ENCODE measurements around the gene EIF4E3. TPM values are rescaled to one million over a fixed set of nuclear protein-coding genes. Genes with fewer than 3 reads are reported as not detected.

The EIF4E3 gene
- total and polyA plus RNA-seq, 9 donors: 4.2 to 10.4 (median 8.1) TPM

DNA sequence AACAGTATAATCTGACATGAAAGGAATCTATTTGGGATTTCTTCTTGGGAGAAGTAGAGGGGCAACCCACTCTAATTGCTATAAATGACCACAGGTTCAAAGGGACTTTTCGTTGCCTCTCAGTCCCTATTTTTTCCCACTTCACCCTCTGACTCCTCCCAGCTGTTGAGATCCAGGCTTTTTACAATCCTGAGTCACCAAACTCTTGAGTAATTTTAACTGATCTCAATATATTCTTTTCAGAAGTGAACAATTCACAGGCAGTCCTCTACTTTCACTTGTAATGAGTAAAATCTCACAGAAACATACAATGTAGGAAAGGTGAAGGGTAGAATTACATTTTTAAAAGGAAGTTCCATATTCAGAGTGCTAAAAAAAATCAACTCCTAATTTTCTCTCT is 44.6 kb downstream of the EIF4E3 start:
- WGBS (ENCODE audit: insufficient coverage): no CpG with 5 or more reads among the region's 1 CpG
- no peaks in the 10 kb centered on the region for H3K4me1 ChIP-seq (ENCODE audit: control insufficient read depth, insufficient read depth, low read length)
- no peak overlapping the region for H3K4me3 ChIP-seq (ENCODE audit: low read length)
- no peaks in the 10 kb centered on the region for H3K9me3 ChIP-seq (replicated peaks; ENCODE audit: control insufficient read depth, low read depth, low read length)
- H3K36me3 ChIP-seq (ENCODE audit: control insufficient read depth, insufficient read depth, low read length): no peaks in the 10 kb centered on the region
- no peak for DNase-seq
- no peaks in the 10 kb centered on the region for H3K27me3 ChIP-seq (ENCODE audit: control insufficient read depth, insufficient read depth, low read length)
- H3K27ac ChIP-seq (ENCODE audit: low read length): no peak overlapping the region

DNA sequence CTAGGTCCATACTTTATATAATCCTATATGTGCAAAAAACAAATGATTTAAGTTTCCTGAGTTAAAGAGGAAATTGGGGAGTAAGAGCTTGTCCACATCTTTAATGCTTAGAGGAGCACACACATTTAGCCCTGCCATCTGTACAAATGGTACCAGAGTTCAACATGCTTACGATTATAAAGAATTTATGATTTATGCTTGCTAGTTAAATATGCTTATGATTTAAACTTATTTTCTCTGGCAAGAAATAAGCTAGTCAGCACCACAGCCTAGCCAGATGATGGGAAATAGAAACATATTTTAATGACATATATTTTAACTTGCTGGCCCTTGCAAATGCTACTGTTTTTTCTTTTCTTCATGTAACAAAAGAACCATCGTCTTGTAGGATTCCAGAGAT is 48.3 kb downstream of the EIF4E3 start:
- WGBS (ENCODE audit: insufficient coverage): no CpG with 5 or more reads among the region's 2 CpGs
- H3K4me1 ChIP-seq (ENCODE audit: control insufficient read depth, insufficient read depth, low read length): no peaks in the 10 kb centered on the region
- no peak overlapping the region for H3K27ac ChIP-seq (ENCODE audit: low read length)

DNA sequence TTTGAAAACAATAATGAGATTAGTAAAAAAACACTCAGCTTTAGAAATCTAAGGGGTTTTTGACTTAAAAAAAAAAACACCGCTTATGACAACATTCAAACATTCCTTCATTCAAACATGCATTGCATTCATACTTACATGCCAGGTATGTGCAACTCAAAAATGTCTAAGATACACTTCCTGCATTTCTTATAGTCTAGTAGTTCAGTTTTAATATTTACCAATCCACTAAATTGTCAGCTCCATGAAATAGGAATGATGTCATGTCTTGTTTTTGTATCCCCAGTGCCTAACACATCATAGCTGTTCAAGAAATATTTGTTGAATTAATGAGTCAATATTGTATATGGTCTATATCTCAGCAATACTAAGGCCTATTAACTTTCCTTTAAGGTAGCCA is 51.7 kb downstream of the EIF4E3 start:
- Histone ChIP-seq H3K27ac (ENCODE audit: low read length) (no peak overlapping the region), H3K9me3 (replicated peaks; ENCODE audit: control insufficient read depth, low read depth, low read length) (no peaks in the 10 kb centered on the region), H3K4me3 (ENCODE audit: low read length) (no peak overlapping the region), H3K36me3 (ENCODE audit: control insufficient read depth, insufficient read depth, low read length) (no peaks in the 10 kb centered on the region), H3K27me3 (ENCODE audit: control insufficient read depth, insufficient read depth, low read length) (no peaks in the 10 kb centered on the region), H3K4me1 (ENCODE audit: control insufficient read depth, insufficient read depth, low read length) (no peaks in the 10 kb centered on the region)
- DNase-seq: no peak
- no CpG with 5 or more reads among the region's 1 CpG for WGBS (ENCODE audit: insufficient coverage)

More for the DNA sequence above, 48.3 kb downstream of the EIF4E3 start:
- Histone ChIP-seq H3K36me3 (ENCODE audit: control insufficient read depth, insufficient read depth, low read length) (no peaks in the 10 kb centered on the region), H3K27me3 (ENCODE audit: control insufficient read depth, insufficient read depth, low read length) (no peaks in the 10 kb centered on the region), H3K4me3 (ENCODE audit: low read length) (no peak overlapping the region), H3K9me3 (replicated peaks; ENCODE audit: control insufficient read depth, low read depth, low read length) (no peaks in the 10 kb centered on the region)
- DNase-seq: no peak

DNA sequence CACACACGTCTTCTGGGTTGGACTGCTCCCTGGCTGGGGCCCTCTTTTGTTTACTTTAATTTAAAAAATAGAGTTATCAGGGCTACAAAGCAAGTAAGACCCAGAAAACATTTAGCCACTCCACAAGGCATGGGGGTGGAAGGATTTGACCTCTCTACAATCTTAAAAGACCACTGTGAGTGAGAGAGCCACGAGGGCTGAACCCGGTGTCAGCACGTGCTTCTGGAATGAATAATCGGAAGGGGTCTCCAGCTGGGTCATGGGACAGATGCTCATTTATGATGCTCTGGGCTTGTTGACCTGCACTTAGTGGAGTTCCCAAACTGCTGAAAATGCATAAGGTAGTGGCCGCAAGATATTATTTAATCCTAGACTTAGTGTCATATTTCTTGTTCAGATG is 52.4 kb downstream of the EIF4E3 start:
- DNase-seq: no peak
- Histone ChIP-seq H3K36me3 (ENCODE audit: control insufficient read depth, insufficient read depth, low read length) (no peaks in the 10 kb centered on the region), H3K27ac (ENCODE audit: low read length) (no peak overlapping the region), H3K27me3 (ENCODE audit: control insufficient read depth, insufficient read depth, low read length) (no peaks in the 10 kb centered on the region), H3K4me1 (ENCODE audit: control insufficient read depth, insufficient read depth, low read length) (no peaks in the 10 kb centered on the region), H3K4me3 (ENCODE audit: low read length) (no peak overlapping the region), H3K9me3 (replicated peaks; ENCODE audit: control insufficient read depth, low read depth, low read length) (no peaks in the 10 kb centered on the region)
- WGBS (ENCODE audit: insufficient coverage): no CpG with 5 or more reads among the region's 6 CpGs

DNA sequence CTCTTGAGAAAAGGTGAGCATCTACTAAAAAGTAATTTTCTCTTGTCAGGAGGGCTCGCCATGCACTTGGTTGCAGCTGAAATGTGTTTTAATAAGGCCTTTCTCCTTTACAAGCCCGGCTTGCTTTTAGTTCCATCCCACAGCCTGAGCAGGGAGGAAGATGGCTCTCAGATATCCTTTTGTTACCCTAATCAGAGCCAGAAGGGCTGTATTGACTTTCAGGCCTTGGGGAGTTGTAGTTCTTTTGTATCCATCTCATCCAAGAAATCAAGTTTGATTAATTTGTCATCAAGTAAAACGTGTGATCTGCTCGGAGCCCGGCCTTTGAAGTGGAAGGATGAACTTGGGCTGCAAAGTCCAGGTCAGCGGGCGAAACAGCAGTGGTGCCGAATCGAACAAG is 52.9 kb downstream of the EIF4E3 start:
- Histone ChIP-seq H3K27me3 (ENCODE audit: control insufficient read depth, insufficient read depth, low read length) (no peaks in the 10 kb centered on the region), H3K4me1 (ENCODE audit: control insufficient read depth, insufficient read depth, low read length) (no peaks in the 10 kb centered on the region), H3K9me3 (replicated peaks; ENCODE audit: control insufficient read depth, low read depth, low read length) (no peaks in the 10 kb centered on the region), H3K4me3 (ENCODE audit: low read length) (no peak overlapping the region), H3K27ac (ENCODE audit: low read length) (no peak overlapping the region), H3K36me3 (ENCODE audit: control insufficient read depth, insufficient read depth, low read length) (no peaks in the 10 kb centered on the region)
- WGBS (ENCODE audit: insufficient coverage): 46% methylated on average over 4 of the region's 9 CpGs
- no peak for DNase-seq

DNA sequence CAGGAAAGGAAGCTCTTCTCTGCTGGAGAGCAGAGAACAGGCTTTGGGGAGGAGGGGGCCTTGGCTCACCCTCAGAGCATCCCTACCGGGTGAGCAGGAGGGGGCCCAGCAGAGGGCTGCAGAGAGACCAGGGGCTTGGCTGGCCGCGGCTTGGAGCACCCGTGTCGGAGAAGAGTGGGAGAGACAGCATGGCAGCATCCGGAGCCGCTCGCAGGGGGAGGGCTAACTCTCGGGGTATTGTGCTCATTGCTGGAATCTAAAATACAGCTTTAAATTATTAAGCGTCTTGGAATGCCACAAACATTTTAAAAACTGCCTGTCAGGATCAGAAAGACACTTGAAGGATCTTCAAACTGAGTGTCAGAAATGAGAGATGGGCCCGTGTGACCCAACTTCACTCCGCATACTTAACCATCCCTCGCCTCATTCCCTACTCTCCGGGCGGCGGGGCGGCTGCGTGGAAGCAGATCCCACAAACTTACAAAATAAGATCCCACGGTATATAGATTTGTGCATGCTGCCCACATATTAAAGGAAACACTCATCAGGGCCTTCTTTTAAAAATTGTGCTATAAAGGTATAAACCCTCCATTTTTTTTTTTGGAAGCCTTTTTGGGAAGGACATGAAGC is 53.9 kb downstream of the EIF4E3 start:
- 82% methylated on average over 16 of the region's 19 CpGs for WGBS (ENCODE audit: insufficient coverage)
- no peak overlapping the region for H3K4me3 ChIP-seq (ENCODE audit: low read length)
- H3K4me1 ChIP-seq (ENCODE audit: control insufficient read depth, insufficient read depth, low read length): no peaks in the 10 kb centered on the region
- H3K9me3 ChIP-seq (replicated peaks; ENCODE audit: control insufficient read depth, low read depth, low read length): no peaks in the 10 kb centered on the region
- H3K36me3 ChIP-seq (ENCODE audit: control insufficient read depth, insufficient read depth, low read length): no peaks in the 10 kb centered on the region
- H3K27ac ChIP-seq (ENCODE audit: low read length): no peak overlapping the region
- DNase-seq: no peak
- H3K27me3 ChIP-seq (ENCODE audit: control insufficient read depth, insufficient read depth, low read length): no peaks in the 10 kb centered on the region

DNA sequence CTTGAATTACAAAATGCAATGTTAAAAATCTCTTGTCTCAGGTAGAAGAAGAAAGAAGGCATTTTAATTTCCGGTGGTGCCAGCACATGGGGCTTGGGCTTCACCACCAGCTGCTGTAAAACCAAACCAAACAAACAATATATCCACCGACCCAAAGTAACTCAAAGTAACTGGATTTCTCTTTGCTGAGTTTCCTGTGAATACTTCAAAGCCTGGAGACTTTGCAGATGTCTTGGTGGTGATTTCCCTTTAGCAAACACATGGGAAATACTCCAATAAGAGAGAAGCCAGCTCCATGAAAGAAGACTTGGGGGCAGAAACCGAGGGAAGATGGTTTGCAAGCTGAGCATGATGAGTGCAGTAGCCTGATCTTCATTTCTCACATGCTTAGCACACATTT is 62.6 kb downstream of the EIF4E3 start:
- Histone ChIP-seq H3K4me1 (ENCODE audit: control insufficient read depth, insufficient read depth, low read length) (peaks cover 2% of the 10 kb centered on the region), H3K27ac (ENCODE audit: low read length) (no peak overlapping the region), H3K4me3 (ENCODE audit: low read length) (no peak overlapping the region), H3K9me3 (replicated peaks; ENCODE audit: control insufficient read depth, low read depth, low read length) (no peaks in the 10 kb centered on the region), H3K36me3 (ENCODE audit: control insufficient read depth, insufficient read depth, low read length) (no peaks in the 10 kb centered on the region), H3K27me3 (ENCODE audit: control insufficient read depth, insufficient read depth, low read length) (no peaks in the 10 kb centered on the region)
- DNase-seq: no peak
- WGBS (ENCODE audit: insufficient coverage): no CpG with 5 or more reads among the region's 3 CpGs

DNA sequence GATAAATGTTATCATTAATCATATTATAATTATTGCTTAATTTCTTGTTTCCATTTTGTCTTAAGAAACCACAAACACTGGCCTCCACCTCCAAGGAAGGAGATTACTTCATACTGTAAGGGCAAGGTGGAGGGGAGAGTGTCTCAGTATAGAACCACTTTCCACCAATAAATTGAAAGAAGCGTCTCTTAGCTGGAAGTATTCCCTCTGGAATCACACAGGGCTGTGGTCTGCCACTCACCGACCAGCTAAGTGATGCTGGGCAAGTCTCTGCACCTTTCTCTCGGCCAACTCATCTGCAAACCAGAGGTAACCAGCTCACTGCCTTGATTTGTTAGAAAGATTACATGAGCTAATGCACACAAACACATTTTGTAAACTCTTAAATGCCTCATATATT is 63.1 kb downstream of the EIF4E3 start:
- Histone ChIP-seq H3K27me3 (ENCODE audit: control insufficient read depth, insufficient read depth, low read length) (no peaks in the 10 kb centered on the region), H3K27ac (ENCODE audit: low read length) (no peak overlapping the region), H3K4me1 (ENCODE audit: control insufficient read depth, insufficient read depth, low read length) (peaks cover 2% of the 10 kb centered on the region), H3K4me3 (ENCODE audit: low read length) (no peak overlapping the region), H3K9me3 (replicated peaks; ENCODE audit: control insufficient read depth, low read depth, low read length) (no peaks in the 10 kb centered on the region), H3K36me3 (ENCODE audit: control insufficient read depth, insufficient read depth, low read length) (no peaks in the 10 kb centered on the region)
- WGBS (ENCODE audit: insufficient coverage): 80% methylated on average over 1 of the region's 3 CpGs
- DNase-seq: no peak

DNA sequence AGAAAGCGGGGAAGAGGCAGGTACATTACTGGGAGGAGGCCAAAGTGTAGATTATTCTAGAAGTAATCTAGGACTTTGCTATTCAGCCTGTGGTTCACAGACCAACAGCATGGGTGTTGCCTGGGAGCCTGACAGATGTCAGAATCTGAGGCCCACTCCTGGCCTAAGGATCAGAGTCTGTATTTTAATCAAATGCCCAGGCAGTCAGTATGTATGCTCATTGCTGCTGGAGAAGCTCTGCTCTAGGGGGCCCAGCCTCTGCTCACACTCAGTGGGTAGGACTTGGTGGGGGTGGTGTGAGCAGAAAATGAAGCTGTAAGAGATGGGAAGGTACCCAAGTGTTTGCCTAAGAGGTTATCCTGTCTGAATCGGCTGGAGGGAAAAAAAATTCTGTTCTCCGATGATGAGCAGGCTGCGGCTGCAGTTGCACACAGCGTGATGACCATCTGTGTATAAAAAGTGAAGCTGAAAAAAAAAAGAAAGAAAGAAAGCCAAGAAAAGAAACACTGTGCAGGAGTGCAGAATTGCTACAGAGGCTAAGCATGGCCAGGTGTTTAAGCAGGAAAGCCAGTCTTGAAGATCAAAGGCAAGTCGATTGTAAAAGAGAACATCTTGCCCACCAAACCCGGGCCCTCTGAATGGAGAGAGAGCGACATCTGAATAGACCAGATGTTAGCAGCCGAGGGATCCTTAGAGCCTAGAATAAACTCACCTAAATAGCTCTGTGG is 65.2 kb downstream of the EIF4E3 start:
- no peaks in the 10 kb centered on the region for H3K27me3 ChIP-seq (ENCODE audit: control insufficient read depth, insufficient read depth, low read length)
- H3K36me3 ChIP-seq (ENCODE audit: control insufficient read depth, insufficient read depth, low read length): no peaks in the 10 kb centered on the region
- H3K27ac ChIP-seq (ENCODE audit: low read length): no peak overlapping the region
- no peak overlapping the region for H3K4me3 ChIP-seq (ENCODE audit: low read length)
- peaks cover 2% of the 10 kb centered on the region for H3K4me1 ChIP-seq (ENCODE audit: control insufficient read depth, insufficient read depth, low read length)
- H3K9me3 ChIP-seq (replicated peaks; ENCODE audit: control insufficient read depth, low read depth, low read length): no peaks in the 10 kb centered on the region
- 30% methylated on average over 5 of the region's 9 CpGs for WGBS (ENCODE audit: insufficient coverage)
- DNase-seq: peak; percentile 35

DNA sequence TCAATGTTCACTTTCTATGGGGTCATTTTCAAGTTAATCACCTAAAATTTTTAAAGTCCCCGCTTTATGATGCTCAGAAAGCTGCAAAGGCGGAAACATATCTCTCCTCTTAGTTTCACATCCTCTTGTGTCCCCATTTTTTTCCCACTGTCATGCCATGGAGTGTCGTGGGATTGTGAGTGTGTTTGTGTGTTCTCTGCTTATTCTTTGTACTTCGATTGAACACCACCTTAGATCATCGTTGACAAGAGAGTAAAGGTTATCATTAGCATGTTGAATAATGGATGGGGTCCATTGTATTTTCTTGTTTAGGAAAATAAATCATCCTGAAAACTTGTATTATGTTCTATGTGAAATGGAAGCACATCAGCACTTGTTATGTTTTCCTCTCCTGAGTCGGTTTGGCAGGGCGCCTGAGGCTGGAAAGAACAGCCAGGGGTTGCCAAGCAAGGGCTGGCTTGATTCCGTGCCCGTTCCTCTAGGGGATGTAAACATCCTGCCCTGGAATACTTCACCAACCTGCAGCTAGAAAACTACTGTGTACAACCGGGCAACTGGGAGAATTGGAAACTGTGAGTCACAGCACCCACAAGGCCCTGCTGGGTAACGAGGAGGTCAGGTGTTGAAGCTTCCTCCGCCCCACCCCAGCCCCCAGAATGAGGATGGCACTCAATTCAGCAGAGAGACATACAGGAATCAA is 67.2 kb downstream of the EIF4E3 start:
- peaks cover 2% of the 10 kb centered on the region for H3K4me1 ChIP-seq (ENCODE audit: control insufficient read depth, insufficient read depth, low read length)
- WGBS (ENCODE audit: insufficient coverage): 100% methylated on average over 2 of the region's 12 CpGs
- H3K27ac ChIP-seq (ENCODE audit: low read length): no peak overlapping the region
- H3K36me3 ChIP-seq (ENCODE audit: control insufficient read depth, insufficient read depth, low read length): no peaks in the 10 kb centered on the region
- no peak overlapping the region for H3K4me3 ChIP-seq (ENCODE audit: low read length)
- peak; percentile 49 for DNase-seq
- H3K9me3 ChIP-seq (replicated peaks; ENCODE audit: control insufficient read depth, low read depth, low read length): no peaks in the 10 kb centered on the region
- H3K27me3 ChIP-seq (ENCODE audit: control insufficient read depth, insufficient read depth, low read length): no peaks in the 10 kb centered on the region
